Measurements from ENCODE around the gene ZMIZ1.

Gene ZMIZ1

GRCh38 chr10:79170226-79170752 lies 101.5 kb downstream of the ZMIZ1 start:
- DNase-seq (ENCODE audit: low read depth in 2 of 2) = no peak
- no peak for TF ChIP-seq CTCF (IDR thresholded peaks at IDR 0.05; ENCODE audit: low read depth, low read length)
- no peak overlapping the region for H3K4me3 ChIP-seq (replicated peaks in 1 of 2; ENCODE audit: low read depth in 2 of 2, low read length in 2 of 2)

- H3K4me3 ChIP-seq (replicated peaks in 1 of 2; ENCODE audit: low read depth in 2 of 2, low read length in 2 of 2) = no peak overlapping the region
- TF ChIP-seq CTCF (IDR thresholded peaks at IDR 0.05; ENCODE audit: low read depth, low read length) = no peak
- no peak for DNase-seq (ENCODE audit: low read depth in 2 of 2)
These were observed 102.2 kb downstream of the ZMIZ1 start for GRCh38 chr10:79170993-79171392.

GRCh38 chr10:79171504-79171903 lies 102.7 kb downstream of the ZMIZ1 start:
- TF ChIP-seq CTCF (IDR thresholded peaks at IDR 0.05; ENCODE audit: low read depth, low read length) = no peak
- DNase-seq (ENCODE audit: low read depth in 2 of 2) = no peak
- H3K4me3 ChIP-seq (replicated peaks in 1 of 2; ENCODE audit: low read depth in 2 of 2, low read length in 2 of 2) = no peak overlapping the region

GRCh38 chr10:79172881-79173280 lies 104.1 kb downstream of the ZMIZ1 start:
- DNase-seq (ENCODE audit: low read depth in 2 of 2) = no peak
- no peak for TF ChIP-seq CTCF (IDR thresholded peaks at IDR 0.05; ENCODE audit: low read depth, low read length)
- no peak overlapping the region for H3K4me3 ChIP-seq (replicated peaks in 1 of 2; ENCODE audit: low read depth in 2 of 2, low read length in 2 of 2)

GRCh38 chr10:79173582-79174262 lies 105.0 kb downstream of the ZMIZ1 start:
- DNase-seq (ENCODE audit: low read depth in 2 of 2) = no peak
- no peak overlapping the region for H3K4me3 ChIP-seq (replicated peaks in 1 of 2; ENCODE audit: low read depth in 2 of 2, low read length in 2 of 2)
- TF ChIP-seq CTCF (IDR thresholded peaks at IDR 0.05; ENCODE audit: low read depth, low read length) = no peak

- no peak for TF ChIP-seq CTCF (IDR thresholded peaks at IDR 0.05; ENCODE audit: low read depth, low read length)
- DNase-seq (ENCODE audit: low read depth in 2 of 2) = no peak
- H3K4me3 ChIP-seq (replicated peaks in 1 of 2; ENCODE audit: low read depth in 2 of 2, low read length in 2 of 2) = no peak overlapping the region
These were observed 107.3 kb downstream of the ZMIZ1 start for GRCh38 chr10:79176052-79176501.

Data from cardiac fibroblast (primary cell).